Ecto neural progenitor cell (in vitro differentiated cells): ENCODE measurements around the gene TM4SF20.

ENCODE experiments used
- DNase-seq: peaks from one replicate; pipeline ENCODE4 v3.0.0-alpha.2; 2018; ENCODE audit warnings: low spot score

TM4SF20 gene, protein sequence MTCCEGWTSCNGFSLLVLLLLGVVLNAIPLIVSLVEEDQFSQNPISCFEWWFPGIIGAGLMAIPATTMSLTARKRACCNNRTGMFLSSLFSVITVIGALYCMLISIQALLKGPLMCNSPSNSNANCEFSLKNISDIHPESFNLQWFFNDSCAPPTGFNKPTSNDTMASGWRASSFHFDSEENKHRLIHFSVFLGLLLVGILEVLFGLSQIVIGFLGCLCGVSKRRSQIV

DNA sequence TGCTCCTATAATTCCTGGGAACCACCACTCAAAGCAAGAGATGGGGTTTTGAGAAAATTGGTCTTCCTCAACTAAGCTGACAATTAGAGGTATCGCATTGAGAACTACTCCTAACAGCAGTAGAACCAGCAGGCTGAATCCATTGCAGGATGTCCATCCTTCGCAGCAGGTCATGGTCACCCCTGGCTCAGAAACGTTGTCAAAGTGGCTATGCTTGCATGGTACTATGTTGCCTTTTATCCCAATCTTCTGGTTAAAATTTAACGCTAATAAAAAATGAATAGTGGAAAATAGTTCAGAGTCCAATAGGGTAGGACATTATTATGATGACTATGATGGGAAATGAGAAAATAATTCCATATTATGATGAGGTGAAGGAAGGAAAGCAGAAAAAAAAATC, at the start of gene TM4SF20:
TSS of gene TM4SF20 (minus strand) at position 212 of the 400 bp plus-strand sequence. CDS start at position 174, 38 bp downstream.
- DNase-seq, result no peak

DNA sequence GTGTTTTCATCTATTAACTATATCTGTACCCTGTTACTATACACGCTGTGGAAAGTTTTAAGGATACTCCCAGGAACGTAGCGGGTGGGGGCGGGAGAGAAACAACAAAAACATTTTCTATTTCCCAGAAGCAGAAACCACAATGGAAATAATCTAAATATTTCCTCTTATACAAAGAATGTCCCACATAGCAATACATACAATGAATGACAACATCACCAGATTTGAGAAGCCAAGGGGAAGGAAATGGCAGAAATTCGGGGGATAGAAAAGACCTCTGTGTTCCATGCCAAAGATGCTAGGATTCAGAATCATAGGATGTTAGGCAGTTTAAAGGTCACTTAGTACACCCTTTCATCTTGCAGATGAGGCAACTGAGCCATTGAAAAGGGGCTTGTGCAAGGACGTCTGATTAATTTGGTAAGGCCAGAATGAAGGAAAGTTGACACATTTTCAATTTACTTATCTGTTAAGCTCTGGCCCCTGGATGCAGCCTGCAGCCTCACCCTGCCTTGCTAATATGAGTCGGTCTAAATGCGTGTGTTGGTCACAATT, 49.7 kb upstream of the TM4SF20 start:
- no peak for DNase-seq

DNA sequence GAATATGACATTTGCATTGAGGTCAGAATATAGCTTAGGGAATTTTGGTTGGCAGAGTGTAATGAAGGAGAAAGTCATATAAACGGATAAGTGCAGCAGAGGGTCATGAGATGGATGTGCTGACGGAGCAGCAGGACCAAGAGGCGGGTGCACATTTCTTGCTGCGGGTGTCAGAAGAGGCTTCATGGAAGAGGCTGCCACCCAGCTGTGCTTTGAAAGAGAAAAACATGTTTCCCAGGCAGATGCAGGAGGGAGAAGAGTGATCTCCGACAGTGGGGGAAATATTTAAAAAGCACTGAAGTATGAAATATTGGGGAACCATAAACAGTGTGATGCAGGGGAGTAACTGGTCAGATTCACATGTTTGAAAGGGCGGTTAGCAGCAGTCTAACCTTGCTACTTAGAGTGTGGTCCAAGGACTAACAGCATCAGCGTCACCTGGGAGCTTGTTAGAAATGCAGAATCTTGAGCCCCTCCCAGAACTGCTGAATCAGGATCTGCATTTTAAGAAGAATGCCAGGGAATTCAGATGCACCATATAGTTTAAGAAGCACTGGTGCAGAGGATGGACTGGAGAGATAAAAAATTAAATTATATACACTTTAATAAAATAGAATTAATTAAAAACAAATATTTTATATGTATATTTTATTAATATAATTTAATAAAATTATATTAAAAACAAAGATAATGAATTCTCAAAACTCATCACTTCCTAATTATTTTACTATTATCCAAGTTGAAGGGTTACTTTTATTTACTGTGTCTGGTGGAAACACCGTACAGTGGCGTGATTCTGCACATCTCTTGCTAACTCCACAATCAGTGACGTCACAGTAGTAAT, 44.8 kb upstream of the TM4SF20 start:
- DNase-seq, result peak; percentile 28

DNA sequence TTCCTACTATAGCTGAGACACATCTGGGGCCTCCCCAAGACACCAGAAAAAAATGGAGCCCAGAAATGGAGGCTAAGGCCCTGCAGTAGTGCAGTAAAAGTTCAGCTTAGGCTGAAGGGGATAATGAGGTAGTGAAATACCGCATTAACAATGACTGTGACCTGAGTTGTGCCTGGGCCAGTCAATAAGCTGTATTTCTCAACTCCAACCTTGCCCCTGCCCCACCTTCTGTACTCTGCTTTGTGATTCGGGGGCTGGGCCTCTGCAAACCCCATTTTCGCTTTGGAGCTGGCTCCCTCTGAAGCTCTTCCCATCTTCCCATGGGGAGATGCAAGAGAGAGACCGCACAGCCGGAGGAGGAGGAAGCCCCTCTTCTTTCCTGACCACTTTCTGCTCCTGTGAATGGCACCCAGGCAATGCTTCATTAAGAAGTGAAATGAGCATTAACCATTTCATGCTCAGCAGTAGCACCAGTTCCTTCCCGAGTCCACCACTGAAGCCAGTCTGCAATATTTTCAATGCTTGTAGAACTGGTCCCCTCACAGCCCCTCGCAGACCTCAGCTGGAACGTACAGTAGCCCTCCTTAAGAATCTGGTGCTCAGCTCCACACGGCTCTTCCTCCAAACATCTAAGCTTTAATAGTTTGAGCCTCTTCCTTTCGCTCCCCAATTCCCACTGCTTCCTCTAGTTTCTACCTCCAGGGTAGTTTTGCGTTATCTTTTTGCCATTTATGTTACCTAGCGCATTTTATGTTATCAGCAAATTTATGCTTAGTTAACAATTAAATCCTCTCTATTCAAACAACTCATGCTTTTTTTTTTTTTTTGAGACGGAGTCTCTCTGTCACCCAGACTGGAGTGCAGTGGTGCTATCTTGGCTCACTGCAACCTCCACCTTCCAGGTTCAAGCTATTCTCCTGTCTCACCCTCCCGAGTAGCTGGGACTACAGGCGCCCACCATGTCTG, 41.3 kb upstream of the TM4SF20 start:
- no peak for DNase-seq

DNA sequence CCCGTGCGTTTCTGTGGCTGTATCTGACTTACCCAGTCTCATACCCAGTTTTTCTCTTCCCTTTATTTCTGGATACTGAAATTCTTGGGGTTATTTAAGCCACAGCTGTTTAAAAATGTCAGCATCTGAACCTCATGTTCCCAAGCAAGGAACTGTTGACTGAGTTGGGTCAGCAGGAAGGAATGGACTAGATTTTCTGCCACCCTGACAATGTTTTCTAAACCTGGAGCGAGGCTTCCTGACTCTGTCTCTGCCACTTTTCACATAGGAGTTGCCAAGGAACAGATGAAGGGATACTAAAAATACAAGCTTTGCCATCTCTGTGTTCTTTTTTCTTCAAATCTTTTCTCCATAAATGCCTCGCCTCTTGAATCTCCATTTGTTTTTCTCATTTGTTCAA, 37.6 kb upstream of the TM4SF20 start:
- no peak for DNase-seq

DNA sequence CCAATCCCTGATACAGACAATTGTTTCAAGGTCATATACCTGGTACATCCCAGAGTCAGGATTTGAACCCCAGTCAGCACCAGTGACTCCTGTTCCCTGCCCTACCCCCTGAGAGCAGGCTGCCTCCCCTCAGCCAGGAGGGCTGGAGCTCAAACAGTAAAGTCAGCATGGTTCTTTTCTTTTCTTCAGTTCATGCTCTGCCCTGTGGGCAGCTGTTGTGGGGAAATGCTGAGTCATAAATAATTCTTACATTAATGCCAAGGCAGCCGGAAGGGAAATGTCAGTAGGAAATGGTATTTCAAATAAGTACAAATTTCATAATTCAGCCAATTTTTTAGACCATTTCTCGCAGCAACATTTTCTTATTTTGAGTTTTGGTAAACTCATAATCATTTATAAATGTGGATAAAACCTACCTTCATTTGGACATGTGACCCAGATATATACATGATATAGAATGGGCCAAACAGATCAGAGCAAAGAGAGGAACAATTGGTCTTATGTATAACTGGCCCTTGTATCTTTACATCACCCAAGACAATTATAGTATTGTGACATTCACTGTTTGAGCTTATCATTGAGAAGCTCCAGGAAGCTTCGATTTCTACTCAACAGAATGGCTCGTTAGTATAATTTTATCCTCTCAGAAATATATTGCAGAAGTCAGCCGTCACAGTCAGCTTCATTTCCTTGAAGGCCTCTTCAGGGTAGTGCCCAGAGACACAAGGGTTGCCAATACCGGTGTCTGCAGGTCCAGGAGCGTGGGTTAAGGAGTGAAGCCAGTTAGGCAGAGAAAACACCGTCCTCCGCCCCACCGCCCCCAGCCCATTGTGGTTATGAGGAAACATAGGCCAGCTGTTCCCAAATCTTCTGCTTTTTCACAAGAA, 36.7 kb upstream of the TM4SF20 start:
- DNase-seq, result peak; percentile 11

DNA sequence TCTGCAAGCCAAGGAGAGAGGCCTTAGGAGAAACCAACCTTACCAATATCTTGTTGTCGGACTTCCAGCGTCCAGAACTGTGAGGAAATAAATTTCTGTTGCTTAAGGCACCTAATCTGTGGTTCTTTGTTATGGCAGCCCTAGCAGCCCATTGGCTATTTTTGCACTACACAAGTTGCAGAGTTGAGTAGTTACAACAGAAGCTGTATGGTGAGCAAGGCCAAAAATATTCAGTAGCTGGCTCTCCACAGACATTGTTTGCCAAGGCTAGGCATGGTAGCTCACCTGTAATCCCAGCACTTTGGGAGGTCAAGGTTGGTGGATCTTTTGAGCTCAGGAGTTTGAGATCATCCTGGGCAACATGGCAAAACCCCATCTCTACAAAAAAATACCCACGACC, 35.7 kb upstream of the TM4SF20 start:
- no peak for DNase-seq

DNA sequence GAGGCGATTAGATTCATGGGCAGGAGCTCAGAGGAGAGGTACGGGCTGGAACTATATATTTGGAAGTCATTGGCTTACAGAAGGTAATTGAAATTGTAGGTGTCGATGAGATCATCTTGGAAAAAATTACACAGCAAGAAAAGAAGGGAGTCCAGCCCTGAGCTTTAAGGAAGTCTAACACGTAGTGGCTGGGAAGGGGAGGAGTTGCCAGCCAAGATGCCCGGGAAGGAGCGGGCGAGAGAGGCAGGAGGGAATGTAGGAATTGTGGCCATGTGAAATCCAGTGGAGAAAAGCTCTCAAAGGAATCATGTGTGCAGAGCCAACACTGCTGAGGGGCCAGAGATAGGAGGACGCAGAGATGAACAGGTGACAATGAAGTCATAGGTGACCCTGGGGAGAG, 34.3 kb upstream of the TM4SF20 start:
- peak; percentile 18 for DNase-seq

DNA sequence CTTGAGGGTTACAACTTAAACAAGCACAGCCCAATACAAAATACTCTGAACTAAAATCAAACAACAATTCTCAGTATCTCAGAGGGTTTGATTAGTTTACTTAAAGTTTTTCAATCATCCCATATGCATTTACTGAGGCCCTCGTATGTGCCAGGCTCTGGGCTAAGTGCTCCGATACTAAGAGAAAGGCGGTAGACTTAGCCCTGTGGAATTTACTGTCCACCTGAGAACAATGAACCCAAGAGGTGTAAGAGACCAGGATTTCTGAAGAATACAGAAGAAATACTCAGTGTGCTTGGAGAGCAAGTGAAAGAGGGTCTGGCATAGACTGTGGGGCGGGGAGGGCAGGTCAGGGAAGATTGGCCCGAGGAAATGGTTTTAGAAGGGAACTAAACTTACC, 33.8 kb upstream of the TM4SF20 start:
- DNase-seq, result peak; percentile 15

DNA sequence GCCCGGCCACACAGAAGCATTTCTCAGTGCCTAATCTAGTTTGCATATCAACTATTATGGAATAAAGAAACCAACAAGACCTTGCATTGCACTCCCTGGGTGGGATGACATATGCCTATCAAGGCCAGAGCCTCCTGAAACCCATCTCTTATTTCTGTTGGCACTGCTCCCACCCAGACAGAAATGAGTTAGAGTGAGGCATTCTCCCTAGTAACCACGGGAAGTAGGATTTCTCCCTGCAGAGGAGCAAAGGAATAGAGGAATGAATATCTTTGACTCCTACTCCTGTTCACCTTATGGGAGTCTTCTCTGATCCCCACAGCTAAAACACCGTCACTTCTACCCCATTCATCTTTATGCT, 32.9 kb upstream of the TM4SF20 start:
- DNase-seq, result peak; percentile 18

DNA sequence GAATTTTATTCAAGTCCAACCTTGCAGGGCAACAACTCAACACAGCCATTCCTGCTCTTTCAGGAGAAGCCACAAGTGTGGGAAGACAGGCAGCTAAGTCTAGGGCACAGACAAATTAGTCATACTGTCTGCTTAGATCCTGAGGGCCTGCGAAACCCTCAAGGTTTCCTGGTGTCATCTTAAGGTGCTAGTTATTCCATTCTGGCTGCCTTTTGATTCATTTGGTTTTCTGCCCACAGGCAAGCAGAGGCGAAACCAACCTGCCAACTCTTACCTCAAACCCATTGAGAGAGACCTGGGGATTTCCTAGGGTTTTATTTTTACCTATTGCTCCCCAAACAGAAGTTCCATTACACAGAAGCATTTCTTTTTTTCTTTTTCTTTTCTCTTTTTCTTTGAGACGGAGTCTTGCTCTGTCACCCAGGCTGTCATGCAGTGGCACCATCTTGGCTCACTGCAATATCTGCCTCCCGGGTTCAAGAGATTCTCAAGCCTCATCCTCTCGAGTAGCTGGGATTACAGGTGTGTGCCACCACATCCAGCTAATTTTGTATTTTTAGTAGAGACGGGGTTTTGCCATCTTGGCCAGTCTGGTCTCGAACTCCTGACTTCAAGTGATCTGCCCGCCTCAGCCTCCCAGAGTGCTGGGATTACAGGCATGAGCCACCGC, 32.3 kb upstream of the TM4SF20 start:
- DNase-seq, result peak; percentile 10

DNA sequence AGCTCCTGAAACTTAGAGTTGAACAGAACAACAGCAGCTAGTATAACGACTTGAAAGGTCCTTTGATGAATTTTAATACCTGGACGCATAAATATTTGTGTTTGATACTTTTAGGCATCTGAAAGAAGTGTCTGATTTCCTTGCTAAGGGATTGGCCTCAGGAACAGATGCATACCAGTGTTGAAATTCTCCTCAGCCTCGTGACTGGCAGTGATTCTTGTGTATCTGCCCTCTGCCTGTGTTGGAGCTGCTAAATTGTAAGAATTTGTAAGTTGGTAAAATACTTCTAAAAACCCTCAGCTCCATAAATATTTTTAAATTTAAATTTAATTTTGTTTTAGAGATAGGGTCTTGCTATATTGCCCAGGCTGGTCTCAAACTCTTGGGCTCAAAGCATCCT, 31.1 kb upstream of the TM4SF20 start:
- peak; percentile 2 for DNase-seq

DNA sequence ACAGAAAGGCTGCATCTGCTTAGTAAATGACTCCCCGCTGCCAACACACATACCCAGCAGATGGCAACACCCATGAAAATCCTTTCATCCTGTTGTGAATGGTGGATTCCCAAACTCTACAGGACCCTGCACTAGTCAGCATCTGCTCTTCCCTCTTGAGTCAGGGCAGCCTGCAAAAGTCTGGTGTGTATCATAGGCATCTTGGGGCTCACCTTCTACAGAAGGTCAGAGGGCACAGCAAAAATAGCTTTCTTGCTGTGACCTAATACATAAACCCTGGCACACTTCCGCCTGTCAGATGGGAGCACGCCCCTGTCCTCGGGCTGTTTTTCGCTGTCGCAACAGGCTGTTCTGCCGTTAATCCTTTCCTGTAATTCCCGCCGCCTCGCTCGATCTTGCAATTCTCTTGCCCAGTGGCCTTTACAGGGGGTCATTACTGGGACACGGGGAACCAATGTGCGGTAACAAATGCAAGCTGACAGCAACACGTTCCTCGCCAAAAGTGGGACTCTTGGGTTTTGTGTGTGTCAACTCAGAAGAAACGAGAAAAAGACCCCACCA, 28.6 kb upstream of the TM4SF20 start:
- DNase-seq, result peak; percentile 60

DNA sequence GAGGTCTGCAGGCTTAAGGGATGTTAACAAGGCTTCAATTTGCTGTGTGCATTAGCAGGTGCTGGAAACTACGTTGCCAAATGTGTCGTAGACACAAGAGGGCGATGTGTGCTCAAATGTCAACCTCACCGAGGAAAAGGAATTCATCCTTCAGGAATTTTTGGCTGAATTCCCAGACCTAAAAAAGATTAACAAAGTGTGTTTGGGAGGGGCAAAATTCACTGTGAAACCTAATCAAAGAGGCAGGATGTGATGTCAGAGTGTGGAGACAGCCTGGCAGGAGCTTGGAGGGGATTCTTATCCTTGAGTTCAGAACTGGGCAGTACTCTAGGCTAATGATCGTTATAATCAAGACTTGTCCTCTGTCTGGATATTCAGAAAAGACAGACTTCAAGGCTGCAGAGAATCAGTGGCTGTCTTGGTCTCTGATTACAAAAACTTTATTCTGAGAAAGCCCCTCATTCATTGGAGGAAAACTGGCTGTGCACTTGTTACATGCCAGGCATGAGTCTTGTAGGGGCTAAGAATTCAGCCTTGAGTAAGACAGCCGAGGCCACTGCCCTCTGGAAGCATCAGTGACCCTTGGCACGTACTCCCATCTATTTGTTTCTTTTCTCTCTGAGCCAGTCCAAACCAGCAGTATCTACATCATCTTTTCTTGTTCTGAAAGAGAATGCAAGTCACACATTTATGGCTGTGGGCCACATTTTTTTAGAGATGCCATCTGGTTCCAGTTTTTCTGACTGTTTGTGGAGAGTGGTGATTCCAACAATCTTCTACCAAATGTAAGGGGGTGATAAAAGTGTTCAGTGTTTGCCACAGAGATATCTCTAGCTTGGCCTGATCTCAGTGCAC, 27.3 kb upstream of the TM4SF20 start:
- DNase-seq, result peak; percentile 58

DNA sequence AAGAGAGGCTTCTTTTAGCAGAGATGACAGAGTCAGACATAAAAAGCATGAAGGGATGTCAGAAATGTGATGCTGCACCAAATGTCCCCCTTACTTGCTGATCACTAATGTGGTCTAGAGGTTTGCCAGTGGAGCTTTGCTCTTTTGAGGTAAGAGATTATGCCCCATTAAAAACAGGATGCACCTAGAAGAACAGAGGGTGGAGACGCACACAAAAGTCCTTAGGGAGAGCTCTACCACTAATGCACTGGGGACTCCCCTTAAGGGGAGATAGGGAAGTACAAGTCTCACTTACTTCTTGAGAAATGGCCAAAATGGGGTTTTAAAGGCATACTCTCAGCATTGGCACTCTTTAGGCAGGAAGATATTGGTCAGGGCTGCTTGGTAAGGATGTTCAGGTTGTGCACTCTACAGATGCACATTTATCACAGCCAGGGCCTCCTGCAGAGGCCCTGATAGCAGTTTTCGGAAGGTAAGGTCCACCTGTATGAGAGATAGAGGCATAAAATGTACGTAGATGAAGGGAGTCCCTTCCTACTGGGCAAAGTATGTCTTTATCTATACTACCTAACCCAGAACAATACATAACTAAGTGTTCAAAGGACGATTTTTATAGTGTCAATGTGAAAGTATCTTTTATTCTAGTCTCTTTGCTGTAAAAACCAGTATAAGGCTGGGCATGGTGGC, 25.6 kb upstream of the TM4SF20 start:
- no peak for DNase-seq

DNA sequence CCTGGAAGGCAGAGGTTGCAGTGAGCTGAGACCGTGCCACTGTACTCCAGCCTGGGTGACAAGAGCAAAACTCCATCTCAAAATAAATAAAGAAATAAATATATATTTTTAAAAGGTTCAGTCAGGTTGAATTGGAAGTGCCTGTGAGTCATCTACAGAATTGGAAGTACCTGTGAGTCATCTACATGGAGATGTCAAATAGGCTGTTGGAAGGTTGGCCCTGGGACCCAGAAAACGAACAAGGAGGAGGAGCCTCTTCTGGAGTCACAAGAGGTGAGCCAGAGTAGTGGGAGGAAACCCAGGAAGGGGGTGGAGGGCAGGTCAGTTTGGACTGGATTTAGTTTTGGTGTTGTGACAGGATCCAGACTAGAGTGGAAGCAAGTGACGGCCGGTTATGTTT, 23.9 kb upstream of the TM4SF20 start:
- no peak for DNase-seq

DNA sequence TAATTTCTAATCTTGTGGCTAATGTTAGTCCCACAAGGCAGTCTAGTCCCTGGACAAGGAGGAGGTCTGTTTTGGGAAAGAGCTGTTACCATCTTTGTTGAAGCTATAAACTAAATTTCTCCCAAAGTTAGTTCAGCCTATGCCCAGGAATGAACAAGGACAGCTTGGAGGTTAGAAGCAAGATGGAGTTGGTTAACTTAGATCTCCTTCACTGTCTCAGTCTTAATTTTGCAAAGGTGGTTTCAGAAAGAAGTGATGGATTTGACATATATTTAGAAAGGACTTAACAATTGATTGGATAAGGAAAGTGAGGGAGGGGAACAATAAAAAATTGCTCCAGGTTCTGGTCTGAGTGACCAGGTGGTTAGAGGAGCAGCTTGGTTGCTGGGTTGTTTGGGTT, 23.2 kb upstream of the TM4SF20 start:
- no peak for DNase-seq

DNA sequence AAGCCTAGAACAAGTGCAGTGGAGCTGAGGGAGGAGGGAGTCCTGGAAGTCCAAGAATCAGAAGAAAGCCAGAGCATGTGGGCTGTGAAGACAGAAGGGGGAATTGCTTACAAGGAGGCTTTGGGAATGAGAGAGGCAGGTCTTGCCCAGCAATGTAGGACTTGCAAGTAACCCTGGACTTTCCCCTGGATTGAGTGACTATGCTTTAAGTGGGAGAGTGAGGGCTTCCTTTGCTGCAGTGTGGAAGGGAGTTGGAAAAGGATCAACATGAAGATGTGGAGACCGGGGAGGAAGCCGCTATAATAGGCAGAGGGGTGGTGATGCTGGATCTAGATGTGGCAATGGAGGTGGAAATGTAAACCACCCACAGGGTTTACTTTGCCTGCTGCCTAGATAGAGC, 22.4 kb upstream of the TM4SF20 start:
- no peak for DNase-seq
